ENCODE results near the gene LRRC3C.

LRRC3C gene

DNA sequence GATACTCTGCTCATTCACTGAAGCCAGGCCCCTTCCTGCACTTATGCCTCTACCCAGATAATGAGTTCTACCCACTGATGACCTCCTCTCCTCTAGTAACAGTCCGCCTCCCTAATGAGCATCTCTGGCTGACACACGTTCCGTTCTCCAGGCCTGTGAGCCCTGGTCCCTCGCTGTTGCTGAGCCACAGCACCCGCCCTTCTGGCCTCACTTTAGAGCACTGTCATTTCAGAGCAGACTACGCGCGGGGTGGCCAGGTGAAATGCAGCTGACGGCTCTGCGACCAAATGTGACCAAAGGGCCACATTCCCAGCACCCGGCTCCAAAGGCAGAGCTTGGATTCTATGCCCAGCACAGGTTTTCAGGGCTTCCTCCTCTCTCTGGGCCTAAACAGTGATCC is 66.9 kb downstream of the LRRC3C start:
- no peak overlapping the region for H3K4me3 ChIP-seq (ENCODE audit: low read depth in 1 of 2, low read length in 2 of 2)
- no peak overlapping the region for H3K9ac ChIP-seq (ENCODE audit: low read depth in 1 of 2, low read length in 2 of 2)
- H3K9me3 ChIP-seq (ENCODE audit: control insufficient read depth in 1 of 2, low read length in 2 of 2): no peaks in the 10 kb centered on the region
- H3K36me3 ChIP-seq (ENCODE audit: control insufficient read depth in 1 of 2, insufficient read depth in 2 of 2, low read length in 2 of 2): peaks cover 69 to 79% of the 10 kb centered on the region in 2 donors
- H3K27ac ChIP-seq (ENCODE audit: low read depth, low read length): no peak overlapping the region
- no peaks in the 10 kb centered on the region for H3K27me3 ChIP-seq (ENCODE audit: control insufficient read depth in 1 of 2, insufficient read depth in 2 of 2, low read length in 2 of 2)
- H3K4me1 ChIP-seq (ENCODE audit: control insufficient read depth in 1 of 2, insufficient read depth in 2 of 2, low read length in 2 of 2): peaks cover 0 to 3% of the 10 kb centered on the region in 2 donors
